ENCODE measurements around the gene ME3. TPM values are rescaled to one million over a fixed set of nuclear protein-coding genes. Genes with fewer than 3 reads are reported as not detected.

ME3 gene
- total and polyA plus RNA-seq, 11 donors = 11.3 to 51.5 (median 31.3) TPM

DNA sequence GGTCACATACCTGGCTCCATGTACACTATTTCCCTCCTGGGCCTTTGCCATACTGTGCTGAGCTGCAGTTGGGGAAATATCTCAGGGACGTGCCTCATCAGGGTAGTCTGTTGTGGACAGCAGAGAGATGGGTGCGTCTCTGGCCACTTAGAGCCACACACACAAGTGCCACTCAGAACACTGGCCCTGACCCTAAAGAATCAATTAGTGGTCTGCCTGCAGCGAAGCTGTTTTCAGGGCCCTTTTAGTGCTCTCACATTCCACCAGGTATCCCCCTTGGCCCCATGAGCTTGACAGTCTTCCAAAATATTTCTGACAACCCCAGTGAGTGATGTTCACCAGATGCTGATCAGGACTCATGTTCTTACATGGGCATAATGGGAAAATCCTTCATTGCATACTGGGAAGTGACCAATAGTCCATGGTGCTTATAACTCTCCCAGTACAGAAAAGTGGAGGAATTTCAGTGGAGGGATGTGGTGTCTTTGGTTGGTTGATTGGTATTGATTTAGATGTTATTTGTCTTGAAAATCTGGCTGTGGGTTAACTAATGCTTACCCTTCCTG lies 66.1 kb downstream of the ME3 start:
- no peaks in the 10 kb centered on the region for H3K27me3 ChIP-seq
- peak in 1 of 4 donors; percentile 40 for ATAC-seq
- TF ChIP-seq, protein P1, sequence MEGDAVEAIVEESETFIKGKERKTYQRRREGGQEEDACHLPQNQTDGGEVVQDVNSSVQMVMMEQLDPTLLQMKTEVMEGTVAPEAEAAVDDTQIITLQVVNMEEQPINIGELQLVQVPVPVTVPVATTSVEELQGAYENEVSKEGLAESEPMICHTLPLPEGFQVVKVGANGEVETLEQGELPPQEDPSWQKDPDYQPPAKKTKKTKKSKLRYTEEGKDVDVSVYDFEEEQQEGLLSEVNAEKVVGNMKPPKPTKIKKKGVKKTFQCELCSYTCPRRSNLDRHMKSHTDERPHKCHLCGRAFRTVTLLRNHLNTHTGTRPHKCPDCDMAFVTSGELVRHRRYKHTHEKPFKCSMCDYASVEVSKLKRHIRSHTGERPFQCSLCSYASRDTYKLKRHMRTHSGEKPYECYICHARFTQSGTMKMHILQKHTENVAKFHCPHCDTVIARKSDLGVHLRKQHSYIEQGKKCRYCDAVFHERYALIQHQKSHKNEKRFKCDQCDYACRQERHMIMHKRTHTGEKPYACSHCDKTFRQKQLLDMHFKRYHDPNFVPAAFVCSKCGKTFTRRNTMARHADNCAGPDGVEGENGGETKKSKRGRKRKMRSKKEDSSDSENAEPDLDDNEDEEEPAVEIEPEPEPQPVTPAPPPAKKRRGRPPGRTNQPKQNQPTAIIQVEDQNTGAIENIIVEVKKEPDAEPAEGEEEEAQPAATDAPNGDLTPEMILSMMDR (IDR thresholded peaks at IDR 0.05) = no peak
- TF ChIP-seq POLR2A (IDR thresholded peaks at IDR 0.05) = no peak
- no peaks in the 10 kb centered on the region for H3K36me3 ChIP-seq
- DNase-seq = no peak
- H3K4me1 ChIP-seq = peaks cover 0 to 43% (median 22%) of the 10 kb centered on the region in 12 donors
- no peaks in the 10 kb centered on the region for H3K9me3 ChIP-seq
- intact Hi-C loops (cut with DNase I) = loop anchor here (5.0 to 10.0 kb wide), 8 partner anchors 44 to 211 kb away; partner anchors contain the start of genes PRSS23 (in 5 of the 10) and ME3 (in 1 of the 10)
- H3K4me3 ChIP-seq = no peak overlapping the region
- WGBS, 4 donors = 67 to 80% (median 69%) methylated on average over 3 of the region's 3 CpGs
- peak overlapping the region in 2 of 12 donors; percentile 22 to 35 for H3K27ac ChIP-seq

DNA sequence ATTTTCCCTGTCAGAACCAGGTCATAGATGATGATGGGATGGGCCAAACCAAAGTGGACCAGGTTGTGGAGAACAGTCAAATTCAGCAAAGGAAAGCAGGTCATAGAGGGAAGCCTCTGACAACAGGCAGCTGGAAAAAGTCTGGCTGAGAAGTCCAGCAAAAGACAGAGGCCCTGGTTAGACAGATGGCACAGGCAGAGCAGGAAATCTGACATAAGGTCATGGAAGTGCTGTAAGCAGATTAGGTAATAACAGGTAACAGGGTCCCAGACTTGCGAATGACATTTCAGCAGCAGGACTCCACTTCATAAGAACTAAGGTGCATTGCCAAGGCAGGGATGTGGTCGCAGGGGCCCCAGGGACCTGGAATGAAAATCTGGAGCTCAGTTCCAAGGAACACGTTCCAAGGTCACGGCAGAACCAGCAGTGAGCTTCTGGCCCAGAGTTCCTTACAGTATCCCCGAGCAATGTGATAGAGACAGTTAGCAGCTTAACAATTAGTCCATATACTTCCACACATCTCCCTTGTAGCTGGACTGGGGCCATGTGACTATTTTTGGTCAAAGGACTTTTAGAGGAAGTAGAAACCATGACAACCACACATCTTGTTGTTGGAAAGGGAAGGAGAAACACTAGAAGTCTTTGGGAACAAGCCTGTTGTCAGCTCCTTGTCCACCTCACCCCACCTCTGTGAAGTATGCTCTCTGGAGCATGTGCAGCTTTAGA lies 75.4 kb downstream of the ME3 start:
- intact Hi-C loops (cut with DNase I) = loop anchor here in 1 of 10 donors (10.0 kb wide), 1 partner anchor 132 kb away; no protein-coding TSS in a partner anchor
- peak; percentile 72 to 87 (median 82) for ATAC-seq
- no peak overlapping the region for H3K4me3 ChIP-seq
- H3K27me3 ChIP-seq = no peaks in the 10 kb centered on the region
- DNase-seq = peak in 4 of 5 donors; percentile 48 to 59 (median 50)
- H3K27ac ChIP-seq = peak overlapping the region in 10 of 12 donors; percentile 17 to 62 (median 48)
- H3K36me3 ChIP-seq = no peaks in the 10 kb centered on the region
- WGBS, 4 donors = 11 to 24% (median 15%) methylated on average over 4 to 5 of the region's 5 CpGs
- TF ChIP-seq, protein P1 (IDR thresholded peaks at IDR 0.05) = no peak
- TF ChIP-seq POLR2A (IDR thresholded peaks at IDR 0.05) = no peak
- H3K9me3 ChIP-seq = peaks cover 0 to 7% (median 0%) of the 10 kb centered on the region in 12 donors
- H3K4me1 ChIP-seq = peaks cover 0 to 32% (median 22%) of the 10 kb centered on the region in 12 donors

DNA sequence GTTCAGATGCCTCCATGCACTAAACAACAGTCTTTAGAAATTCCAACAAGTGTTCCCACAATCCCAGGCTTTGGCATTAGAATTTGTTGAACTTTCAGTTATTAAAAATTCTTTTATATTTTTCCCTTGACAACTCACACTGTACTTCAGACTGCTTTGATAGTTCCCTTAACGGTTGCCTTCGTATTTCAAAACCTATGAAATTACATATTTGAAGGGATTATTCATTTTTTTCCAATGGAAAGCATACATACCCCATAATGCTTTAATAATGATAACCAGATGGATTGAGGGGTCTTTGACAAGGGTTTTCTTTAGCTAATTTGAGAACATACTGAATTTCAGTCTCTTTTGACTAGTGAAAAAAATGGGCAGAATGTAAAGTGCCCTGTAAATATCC lies 76.5 kb downstream of the ME3 start:
- peaks cover 0 to 38% (median 22%) of the 10 kb centered on the region in 12 donors for H3K4me1 ChIP-seq
- ATAC-seq (no peak), DNase-seq (no peak)
- TF ChIP-seq, protein P1 (IDR thresholded peaks at IDR 0.05) = no peak
- TF ChIP-seq POLR2A (IDR thresholded peaks at IDR 0.05) = no peak
- peak overlapping the region in 1 of 12 donors; percentile 61 for H3K27ac ChIP-seq
- no peaks in the 10 kb centered on the region for H3K27me3 ChIP-seq
- 96 to 100% (median 99%) methylated on average over 2 of the region's 2 CpGs for WGBS, 4 donors
- no peaks in the 10 kb centered on the region for H3K36me3 ChIP-seq
- H3K4me3 ChIP-seq = no peak overlapping the region
- peaks cover 0 to 7% (median 0%) of the 10 kb centered on the region in 12 donors for H3K9me3 ChIP-seq
- intact Hi-C loops (cut with DNase I) = loop anchor here in 1 of 10 donors (10.0 kb wide), 1 partner anchor 131 kb away; no protein-coding TSS in a partner anchor

DNA sequence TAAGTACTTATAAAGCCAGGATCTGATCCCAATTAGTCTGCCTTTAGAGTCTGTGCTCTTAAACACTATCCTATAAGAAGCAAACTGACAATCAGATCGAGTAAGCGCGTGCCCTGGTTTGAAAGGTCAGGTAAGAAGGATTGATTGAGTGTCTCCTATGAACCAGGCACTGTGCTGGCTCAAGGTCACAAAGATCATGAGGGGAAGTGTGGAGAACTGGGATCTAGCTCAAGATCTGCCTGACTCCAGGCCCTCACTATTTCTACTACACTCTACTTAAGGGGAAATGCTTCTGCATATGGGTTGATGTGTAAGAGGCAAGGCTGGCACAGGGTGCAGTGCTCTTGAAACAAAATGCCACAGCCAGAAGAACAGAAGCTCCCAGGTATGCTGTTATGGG lies 77.0 kb downstream of the ME3 start:
- Histone ChIP-seq H3K4me3 (no peak overlapping the region), H3K4me1 (peaks cover 0 to 41% (median 22%) of the 10 kb centered on the region in 12 donors), H3K9me3 (peaks cover 0 to 7% (median 0%) of the 10 kb centered on the region in 12 donors), H3K36me3 (no peaks in the 10 kb centered on the region), H3K27ac (no peak overlapping the region), H3K27me3 (no peaks in the 10 kb centered on the region)
- intact Hi-C loops (cut with DNase I) = loop anchor here in 1 of 10 donors (10.0 kb wide), 1 partner anchor 131 kb away; no protein-coding TSS in a partner anchor
- WGBS, 4 donors = 76 to 97% (median 94%) methylated on average over 3 of the region's 3 CpGs
- ATAC-seq = peak in 1 of 4 donors; percentile 11
- no peak for DNase-seq
- TF ChIP-seq POLR2A (IDR thresholded peaks at IDR 0.05) = no peak
- TF ChIP-seq, protein P1 (IDR thresholded peaks at IDR 0.05) = no peak
